ENCODE results near the gene ARSI.

ARSI gene

DNA sequence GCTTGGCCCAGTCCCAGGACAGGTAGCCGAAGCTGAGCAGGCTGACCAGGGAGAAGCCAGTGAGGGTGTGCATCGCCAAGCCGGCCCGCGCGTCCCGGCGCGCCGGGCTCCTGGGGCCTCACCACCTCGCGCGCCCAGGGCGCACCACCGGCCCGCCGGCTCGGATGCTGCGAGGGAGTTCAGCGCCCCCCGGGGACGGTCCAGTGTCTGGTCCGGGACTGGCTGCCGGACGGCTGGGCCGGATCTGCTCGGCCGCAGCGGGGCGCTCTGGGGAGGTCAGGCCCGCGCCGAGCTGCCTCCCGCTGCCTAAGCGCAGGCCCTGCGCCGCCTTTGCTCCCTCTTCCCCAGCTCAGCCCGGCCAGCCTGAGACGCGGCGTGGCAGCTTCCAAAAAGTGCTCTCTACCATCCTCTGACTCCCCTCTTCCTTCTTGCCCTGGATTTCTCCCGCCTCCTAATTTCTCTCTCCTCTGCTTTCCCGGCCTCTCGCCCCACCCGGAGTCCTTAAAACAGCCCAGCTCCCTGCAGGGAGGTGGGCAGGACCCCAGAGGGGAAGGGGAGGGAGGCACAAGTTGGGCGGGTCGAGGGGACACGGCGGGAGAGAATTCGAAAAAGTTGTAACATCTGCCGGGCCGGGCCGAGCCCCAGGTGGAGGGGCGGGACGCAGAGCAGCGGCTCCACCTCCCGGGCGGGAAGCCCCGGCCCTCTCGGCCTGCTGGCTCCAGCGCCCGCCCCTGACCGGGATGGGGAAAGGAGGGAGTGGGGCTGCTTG, at the start of gene ARSI:
Gene ARSI, minus strand, starts transcription at position 605 of the 769 bp plus-strand sequence. Its CDS starts 532 bp downstream, at position 73.
- no peak for DNase-seq

DNA sequence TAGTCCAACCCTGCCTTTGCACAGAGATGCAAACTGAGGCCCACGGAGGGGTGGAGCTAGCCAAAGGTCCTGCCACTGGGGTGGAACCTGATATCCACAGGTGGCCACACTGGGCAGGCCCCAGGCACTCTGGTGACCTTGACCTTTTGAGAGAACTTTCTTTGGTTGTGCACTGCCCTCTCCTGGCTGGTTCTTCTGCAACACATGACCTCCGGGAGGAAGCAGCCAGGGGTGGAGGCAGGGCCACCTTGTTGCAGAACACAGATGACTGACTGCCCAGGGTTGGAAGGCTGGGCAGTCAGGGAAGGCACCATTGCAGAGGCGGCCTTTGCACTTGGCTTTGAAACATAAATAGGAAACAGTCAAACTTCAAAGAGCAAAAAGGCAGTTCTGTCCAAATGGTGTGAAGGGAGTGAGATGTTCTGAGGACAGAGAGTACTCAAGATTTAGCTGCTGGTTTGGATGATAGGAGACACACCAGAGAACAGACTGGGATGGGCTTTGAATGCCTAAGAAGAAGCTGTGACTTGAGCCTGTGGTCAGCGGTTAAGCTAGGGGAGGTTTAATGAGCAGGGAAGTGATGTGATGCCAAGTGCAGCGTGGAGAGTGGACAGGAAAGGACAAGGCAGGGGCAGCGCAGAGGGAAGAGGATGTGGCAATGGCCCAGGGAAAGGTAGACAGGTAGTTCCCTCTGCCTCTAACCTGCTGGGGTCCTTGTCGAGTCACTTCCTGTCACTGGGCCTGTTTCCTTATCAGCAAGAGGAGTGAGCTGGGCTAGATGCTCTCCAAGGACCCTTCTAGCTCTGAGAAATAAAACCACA, 48.0 kb upstream of the ARSI start:
- DNase-seq = peak in 2 of 3 experiments; percentile 13 to 66

DNA sequence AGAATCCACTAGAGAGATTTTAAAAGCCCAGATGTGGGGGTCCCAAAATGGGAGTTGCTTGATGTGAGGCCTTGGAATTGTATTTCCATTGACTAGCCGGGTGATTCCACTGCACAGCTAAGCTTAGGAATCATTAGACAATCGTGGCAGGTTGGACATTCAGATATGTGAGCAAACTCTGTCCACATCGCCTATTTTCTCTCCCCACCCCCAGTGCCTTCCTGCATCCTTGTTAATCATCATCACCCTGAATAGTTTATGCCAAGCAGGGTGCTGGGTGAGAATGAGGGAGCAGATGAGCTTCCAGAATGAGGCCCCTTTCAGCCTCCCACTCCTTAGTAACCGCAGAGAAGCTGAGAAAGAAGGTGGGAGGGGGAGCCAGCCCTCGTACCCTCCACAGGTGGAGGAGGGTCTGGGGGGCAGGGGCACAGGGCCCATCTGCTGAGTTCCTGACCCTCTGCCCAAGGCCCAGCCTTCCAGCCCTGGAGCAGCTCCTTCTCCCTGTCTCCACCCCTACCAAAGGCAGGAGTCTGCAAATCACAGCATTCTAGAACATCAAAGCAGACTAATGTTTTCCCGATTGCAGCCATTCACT, 47.1 kb upstream of the ARSI start:
- DNase-seq = no peak

DNA sequence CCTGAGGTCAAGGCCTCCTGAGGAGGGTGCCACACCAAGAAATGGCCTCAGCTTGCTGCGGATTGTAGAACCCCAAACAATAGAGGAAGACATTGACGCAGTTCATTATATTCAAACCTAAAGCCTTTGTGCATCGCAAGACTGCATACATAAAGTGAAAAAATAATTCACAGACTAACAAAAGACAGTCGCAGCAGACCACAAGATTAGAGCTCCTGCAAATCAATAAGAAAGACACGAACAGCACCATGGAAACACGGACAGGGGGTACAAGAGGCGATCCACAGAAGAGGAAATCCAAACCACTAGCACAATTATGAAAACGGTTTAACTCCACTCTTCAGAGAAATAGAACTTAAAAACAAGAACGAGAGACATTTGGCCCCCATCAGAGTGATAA, 44.7 kb upstream of the ARSI start:
- DNase-seq = no peak

DNA sequence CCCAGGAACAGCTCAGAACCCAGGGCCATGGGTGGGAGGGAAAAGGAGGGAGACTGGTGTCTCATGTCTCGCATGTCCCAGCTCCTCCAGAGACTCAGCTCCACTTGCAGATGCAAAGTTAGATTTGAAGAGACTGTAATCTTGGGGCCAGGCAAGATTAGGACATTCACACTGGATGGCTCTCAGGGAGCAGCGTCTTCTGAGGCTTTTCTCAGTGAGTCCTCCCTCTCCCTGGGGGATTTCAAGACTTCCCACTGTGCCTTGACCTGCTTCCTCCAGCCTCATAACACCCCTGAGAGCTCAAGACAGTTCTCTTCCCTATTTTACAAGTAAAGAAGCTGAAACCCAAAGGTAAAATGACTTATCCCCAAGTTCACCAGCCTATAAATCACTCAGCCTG, 44.3 kb upstream of the ARSI start:
- no peak for DNase-seq

DNA sequence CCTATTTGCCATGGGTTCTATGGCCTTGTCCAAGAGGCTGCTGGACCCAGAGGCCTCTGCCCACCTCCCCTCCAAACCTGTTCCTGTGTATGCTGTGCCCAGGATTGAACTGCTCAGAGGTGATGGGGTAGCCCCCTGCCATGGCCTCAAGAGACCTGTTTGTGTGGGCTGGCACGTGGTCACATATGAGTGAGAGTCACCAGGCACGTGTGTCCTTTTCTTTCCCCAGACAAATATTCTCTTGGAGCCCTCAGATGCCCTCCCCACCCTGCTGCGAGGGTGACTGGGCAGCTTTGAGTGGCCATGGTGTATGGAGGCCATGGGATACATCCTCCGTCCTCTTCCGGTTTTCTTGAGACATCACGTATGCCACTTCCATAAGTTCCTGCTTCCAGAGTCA, 43.9 kb upstream of the ARSI start:
- DNase-seq = no peak

DNA sequence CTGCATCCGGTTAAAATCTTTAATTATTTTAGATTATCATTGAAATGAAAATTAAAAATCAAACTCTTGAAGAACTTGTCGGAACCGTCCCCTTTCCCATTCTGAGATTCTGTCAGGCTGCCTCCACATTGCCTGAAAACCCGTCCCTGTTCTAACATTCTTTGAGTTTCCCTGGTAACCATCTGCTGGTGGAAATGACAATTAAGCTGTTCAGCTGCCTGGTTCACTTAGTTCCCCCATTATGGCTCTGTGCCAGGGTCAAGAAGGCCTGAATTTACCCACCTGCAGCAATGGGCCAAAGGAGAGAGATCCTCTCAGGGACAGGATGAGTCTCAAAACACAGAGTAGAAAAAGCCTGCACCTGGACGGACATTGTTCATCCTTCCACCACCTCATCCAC, 43.0 kb upstream of the ARSI start:
- peak in 1 of 3 experiments; percentile 33 for DNase-seq

DNA sequence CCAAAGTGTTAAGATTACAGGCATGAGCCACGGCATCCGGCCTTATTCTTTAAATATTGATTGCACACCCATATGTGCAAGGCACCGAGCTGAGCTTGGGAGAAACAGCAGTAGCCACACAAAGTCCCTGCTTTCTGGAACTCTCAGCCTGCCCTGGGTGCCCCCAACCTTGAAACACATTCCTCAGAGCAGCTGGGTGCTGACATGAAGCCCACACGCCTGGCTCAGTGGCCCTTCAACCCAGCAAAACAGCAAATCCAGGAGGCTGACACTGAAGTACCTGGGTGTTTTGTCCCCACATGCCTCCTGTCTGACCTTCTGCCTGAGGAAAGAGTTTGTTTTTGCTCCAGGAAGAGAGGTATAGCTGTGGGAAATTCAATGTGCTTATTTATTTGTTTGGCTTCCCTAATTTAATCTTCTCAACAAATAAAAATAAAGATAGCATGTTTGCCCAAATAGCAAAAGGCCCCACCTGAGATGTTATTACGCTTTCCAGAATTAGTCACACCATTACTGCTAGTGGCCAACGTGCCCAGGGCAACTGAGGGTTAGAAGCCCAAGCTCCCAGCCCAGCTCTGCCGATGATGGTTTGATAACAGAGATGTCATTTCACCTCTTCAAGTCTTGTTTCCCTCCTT, 41.4 kb upstream of the ARSI start:
- no peak for DNase-seq

DNA sequence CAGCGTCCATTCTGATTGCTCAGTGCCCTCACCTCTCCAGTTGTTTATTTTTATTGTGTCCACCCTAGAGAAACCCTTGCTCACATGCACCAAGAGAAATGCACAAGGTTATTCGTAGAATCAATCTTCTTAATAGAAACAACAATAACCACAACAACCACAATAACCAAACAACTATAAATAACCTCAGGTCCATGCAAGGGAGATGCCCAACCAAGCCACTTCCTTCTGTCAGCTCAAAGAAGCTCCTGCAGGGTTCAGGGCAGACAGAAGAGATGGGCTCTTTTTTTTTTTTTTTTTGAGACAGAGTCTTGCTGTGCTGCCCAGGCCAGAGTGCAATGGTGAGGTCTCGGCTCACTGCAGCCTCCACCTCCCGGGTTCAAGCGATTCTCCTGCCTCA, 39.9 kb upstream of the ARSI start:
- no peak for DNase-seq

DNA sequence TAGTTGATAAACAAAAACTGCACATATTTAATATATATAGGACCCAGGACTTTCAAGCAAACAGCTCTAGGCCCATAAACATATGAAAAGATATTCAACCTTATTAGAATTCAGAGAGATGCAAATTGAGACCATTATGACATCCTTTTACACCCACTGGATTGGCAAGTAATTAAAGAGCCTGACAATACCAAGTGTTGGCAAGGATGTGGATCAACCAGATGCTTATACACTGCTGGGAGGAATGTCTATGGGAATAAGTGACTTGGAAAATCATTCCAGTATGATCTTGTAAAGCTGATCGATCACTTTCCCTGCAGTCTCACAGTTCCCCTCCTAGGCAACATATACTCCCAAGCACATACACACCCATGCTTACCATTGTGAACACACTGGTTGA, 39.3 kb upstream of the ARSI start:
- no peak for DNase-seq

DNA sequence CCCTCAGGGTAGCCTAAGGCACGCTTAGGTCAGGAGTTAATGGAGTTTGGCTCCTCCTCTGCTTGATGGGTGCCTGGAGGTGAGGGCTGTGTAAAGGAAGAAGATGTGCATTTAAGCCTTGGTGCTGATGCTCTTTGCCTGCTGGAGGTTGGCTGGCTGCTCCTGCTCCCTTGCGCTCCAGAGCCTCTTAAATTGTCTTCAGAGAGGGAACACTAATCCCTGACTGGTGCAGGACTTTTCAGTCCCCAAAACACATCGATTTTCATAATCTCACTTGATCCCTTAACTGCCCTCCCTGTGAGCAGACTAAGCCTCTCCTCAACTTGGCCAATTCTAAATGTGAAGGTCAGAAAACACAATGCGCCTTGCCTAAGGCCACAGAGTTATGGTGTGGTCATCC, 38.6 kb upstream of the ARSI start:
- no peak for DNase-seq

DNA sequence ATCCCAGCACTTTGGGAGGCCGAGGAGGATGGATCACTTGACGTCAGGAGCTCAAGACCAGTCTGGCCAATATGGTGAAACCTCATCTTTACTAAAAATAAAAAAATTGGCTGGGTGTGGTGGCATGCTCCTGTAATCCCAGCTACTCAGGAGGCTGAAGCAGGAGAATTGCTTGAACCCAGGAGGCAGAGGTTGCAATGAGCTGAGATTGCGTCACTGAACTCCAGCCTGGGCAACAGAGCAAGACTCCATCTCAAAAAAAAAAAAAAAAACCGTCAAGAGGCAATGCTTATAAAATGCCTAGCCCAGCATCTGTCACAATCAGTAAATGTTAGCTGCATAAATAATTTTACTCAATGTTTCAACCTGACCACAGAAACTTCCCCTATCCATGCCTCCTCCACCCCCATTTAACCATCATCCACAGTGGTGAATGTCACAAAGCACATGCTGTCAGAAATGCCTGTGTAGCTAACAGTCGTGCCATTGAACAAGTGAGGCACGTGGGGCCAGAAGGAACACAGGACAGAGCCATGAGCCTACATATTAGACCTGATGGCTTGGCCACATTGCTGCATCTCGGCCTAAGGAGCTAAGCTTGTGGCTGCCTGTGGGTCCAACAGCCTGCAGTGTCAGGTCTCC, 38.0 kb upstream of the ARSI start:
- DNase-seq = no peak

DNA sequence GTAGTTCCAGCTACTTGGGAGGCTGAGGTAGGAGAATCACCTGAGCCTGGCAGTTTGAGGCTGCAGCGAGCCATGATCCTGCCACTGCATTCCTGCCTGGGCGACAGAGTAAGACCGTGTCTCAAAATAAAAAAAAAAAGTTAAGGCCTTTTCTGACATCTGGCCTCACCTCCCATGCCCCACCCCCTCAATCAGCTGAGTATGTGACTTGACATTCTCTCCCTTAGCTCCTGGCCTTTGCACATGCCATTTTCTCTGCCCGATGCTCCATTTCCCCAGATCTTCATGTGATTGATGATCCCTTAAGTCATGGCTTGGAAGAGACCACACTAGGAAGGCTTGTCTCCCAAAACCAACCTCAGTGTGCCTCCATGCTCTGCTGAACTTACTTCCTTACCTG, 37.1 kb upstream of the ARSI start:
- no peak for DNase-seq

DNA sequence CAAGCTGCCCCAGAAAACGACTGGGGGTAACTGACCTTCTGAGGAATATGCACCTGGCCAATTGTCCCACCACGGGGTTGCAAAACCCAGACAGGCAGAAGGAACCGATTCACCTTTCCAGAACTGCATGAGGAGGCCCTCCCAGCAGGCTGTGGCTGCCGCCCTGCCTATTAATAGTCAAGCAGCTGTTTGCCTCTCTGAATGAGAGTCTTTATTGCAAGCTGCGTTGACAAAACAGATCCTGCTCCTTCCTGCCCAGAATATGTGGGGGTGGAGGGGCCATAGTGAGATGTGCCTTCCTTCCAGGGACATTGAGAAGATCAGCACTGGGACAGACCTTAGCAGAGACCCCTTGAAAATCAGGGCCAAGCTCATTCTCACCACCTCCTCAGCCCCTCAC, 36.5 kb upstream of the ARSI start:
- peak in 2 of 3 experiments; percentile 11 to 21 for DNase-seq

DNA sequence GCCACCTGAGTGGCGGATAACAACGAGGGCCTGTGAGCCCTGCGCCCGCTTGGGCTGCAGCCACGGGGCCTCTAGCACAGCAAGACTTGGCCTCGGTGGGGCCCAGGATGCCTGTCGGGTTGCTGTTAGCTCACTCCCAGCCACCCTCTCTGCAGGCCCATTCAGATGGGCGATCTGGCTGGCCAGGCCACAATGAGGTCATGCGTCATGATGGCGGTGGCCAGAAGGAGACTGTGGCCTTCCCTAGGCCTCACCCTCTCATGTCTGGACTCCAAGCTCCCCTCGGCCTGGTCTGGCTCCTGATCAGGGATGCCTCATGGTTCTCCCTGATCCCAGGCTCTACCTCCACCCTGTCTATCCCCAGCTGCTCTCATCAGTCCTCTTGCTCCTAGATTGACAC, 35.8 kb upstream of the ARSI start:
- no peak for DNase-seq

DNA sequence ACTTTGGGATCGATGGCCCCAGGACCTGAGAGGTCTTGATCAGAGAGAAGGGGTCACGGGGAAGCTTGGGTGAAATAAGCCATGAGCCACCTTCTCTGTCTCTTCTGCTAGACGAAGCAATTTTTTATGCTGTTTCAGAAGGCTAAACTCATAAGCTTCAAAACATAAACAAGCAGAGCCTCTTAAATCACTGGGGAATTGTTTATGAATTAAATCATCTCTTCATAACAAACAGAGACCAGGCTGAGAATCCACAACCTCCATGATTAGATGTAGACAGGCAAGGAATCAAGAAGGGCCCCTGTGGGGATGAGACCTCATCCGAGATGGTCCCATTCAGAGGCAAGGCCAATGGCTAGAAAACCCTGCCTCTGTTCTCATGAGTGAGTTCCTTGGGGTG, 33.1 kb upstream of the ARSI start:
- DNase-seq = no peak

DNA sequence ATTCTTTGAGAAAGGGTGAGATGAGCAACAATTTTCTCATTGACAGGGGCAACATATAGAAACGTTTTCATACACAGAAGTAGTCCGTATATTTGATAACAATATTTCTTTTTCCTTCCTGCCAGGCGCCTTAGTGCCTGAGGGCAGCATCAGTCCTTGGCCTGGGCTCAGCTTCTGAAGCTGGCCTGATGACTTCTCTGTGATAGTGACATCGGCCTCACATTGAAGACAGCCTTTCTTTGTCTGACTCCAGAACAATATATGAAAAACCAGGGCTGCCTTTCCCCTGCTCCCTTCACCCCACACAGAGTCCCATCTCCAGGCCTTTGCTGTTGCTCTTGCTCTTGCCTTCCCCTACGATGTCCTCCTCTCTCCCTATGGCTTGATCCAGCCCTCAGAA, 30.7 kb upstream of the ARSI start:
- DNase-seq = no peak

DNA sequence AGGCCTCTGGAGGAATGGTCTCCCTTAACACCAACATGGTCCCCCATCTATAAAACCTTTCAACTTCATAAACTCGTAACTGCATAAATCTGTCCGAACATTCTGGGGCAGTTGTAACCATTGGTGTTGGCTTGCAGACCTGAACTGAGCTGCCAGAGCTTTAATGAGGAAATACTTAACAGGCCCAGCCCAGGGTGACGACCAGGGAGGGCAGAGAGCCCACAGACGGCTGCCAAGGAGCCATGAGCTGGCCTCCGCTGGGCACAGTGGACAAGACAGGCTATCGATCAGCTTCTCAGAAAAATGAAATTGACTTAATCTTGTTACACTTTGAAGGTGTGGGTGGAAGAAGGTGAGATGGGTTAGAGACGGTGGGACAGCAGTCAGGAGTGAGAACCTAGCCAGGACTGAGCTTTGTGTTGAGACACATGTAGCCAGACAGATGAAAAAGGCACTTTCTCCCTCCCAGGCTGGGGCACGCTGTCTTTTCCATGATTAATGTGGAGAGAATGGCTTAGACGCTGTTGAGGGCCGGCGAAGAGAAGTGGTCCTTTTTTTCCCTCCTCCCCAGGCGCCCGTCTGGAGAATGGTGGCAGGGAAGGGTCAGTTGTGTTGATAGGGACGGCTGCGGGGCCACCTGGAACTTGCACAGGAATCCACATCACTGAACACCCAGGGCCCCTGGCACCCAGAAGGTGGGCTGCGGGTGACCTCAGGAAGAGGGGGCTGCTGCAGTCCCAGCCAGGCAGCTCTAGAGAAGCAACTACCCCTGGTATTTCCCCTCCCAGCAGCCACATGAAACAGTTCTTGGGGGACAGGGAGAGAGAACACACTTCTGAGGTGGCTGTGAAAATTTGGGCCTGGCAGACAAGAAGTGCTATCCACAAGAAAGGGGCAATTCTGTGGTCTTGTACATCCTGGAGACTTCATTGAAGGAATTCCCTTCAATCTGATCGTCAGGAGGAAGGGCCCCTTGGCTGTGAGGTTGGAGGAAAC, 27.5 kb upstream of the ARSI start:
- DNase-seq = no peak

DNA sequence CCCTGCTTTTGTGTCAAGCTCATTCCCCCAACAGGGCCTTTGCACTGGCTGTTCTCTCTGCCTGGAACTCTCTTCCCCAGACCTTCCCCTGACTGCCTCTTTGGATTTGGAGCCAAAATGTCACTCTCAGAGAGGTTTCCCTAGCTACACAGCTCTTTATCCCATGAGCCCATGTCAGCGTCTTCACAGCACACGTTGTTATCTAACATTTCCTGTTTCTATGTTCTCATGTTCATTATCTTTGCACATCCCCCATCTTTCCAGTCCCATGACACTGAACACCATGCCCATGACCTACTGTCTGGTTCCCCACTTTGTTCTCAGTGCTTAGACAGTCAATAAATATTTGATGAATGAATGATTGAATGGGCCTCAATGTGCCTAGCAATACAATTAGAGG, 26.3 kb upstream of the ARSI start:
- DNase-seq = no peak

DNA sequence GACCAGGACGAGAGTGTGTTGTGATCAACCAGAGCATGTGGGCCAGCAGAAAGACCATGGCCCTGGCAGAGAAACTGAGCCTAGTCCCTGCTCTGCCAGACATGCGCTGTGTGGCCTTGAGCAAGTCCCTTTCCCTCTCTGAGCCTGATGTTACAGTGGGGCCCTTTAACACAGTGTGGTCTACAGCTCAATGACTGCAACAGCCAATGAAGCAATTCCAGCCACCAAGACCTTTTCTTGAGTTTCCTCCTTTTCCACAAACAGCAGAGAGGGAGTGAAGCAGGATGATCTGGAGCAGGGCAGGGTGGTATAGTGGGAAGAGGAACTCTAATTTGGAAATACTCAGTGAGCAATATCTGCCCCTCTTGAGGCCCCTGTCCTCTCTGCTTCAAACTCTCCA, 25.8 kb upstream of the ARSI start:
- DNase-seq = no peak

DNA sequence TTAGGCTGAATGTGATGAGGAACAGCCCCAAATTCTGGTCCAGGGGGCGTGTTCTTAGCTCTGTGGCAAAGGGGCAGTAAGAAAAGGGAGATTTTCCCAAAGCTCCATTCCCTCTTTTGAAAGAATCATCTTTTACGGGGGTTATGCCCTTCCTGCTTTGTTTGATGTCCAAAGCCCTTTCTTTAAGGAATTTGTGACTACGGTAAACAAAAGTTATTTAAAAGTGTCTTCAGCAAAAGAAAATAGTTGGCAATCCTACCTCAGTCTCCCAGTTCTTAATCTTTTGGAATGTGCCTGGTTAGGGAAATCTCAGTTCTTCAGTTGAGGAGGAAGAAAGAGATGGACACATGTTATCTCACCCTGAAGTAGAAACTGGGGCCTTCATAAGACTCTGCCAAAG, 24.4 kb upstream of the ARSI start:
- no peak for DNase-seq

DNA sequence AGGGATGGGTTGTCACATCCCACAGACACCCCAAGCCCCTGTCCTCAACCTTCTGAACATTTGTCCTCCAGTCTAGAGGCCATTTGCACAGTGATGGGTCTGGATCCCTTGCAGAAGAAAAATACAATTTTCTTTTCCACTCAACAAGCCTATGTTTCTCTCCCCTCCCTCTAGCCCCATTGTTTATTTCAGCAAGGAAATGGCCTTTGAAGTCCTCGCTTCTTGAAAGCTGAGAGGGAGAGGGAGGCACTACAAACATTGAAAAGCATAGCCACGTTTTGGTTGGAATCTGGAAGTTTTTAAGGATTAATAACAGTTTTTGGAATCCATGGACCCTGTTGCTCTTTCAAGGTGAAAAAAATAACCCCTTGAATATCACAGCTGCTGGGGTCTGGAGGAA, 24.0 kb upstream of the ARSI start:
- no peak for DNase-seq

All from NCI-H1417 (cell line).